Measurements from ENCODE around the gene ST7.

DNA sequence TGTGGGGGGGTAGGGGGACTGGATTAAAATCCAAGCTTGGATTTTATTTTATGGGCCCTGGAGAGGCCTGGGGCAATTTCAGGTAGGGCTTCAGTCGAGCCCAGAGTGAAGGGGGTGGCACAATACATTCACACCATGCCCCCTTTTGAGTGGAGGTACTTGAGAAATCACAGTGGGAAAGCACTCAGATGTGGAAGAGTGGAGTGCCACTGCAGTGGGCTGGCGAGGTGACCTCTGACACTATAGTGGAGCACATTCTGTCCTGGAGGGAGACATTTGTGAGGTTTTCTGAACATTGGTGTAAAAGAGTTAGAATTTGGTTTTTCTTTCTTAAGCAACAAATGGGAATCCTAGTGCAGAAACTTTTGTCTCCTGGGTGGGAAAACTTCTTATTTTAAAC is 226.4 kb downstream of the ST7 start:
- no peak for TF ChIP-seq EZH2 (IDR thresholded peaks at IDR 0.05; ENCODE audit: insufficient read depth, low read length)
- TF ChIP-seq, protein P1, sequence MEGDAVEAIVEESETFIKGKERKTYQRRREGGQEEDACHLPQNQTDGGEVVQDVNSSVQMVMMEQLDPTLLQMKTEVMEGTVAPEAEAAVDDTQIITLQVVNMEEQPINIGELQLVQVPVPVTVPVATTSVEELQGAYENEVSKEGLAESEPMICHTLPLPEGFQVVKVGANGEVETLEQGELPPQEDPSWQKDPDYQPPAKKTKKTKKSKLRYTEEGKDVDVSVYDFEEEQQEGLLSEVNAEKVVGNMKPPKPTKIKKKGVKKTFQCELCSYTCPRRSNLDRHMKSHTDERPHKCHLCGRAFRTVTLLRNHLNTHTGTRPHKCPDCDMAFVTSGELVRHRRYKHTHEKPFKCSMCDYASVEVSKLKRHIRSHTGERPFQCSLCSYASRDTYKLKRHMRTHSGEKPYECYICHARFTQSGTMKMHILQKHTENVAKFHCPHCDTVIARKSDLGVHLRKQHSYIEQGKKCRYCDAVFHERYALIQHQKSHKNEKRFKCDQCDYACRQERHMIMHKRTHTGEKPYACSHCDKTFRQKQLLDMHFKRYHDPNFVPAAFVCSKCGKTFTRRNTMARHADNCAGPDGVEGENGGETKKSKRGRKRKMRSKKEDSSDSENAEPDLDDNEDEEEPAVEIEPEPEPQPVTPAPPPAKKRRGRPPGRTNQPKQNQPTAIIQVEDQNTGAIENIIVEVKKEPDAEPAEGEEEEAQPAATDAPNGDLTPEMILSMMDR (IDR thresholded peaks at IDR 0.05; ENCODE audit: insufficient read depth, low read depth, low read length), result no peak
